HEK293 (cell line): ENCODE results near the gene NDE1.

ENCODE experiments used
- CTCF ChIP-seq: fragments of 450-650 bp; formaldehyde crosslinking; IDR thresholded peaks from 2 replicates; pipeline ENCODE4 v1.5.1; 2016; ENCODE audit warnings: missing biosample characterization, missing genetic modification characterization
- PBX3 ChIP-seq: sonication (generic); formaldehyde crosslinking; IDR thresholded peaks from 2 replicates; pipeline ENCODE4 v1.8.1; 2022; ENCODE audit warnings: mild to moderate bottlenecking, moderate library complexity, missing genetic modification reagents
- ZFP37 ChIP-seq: fragments of 450-650 bp; formaldehyde crosslinking; IDR thresholded peaks from 2 replicates; pipeline ENCODE4 v1.5.1; 2016; ENCODE audit warnings: missing biosample characterization, missing genetic modification characterization
- ZFP69B ChIP-seq: fragments of 450-650 bp; formaldehyde crosslinking; IDR thresholded peaks from 2 replicates; pipeline ENCODE4 v1.5.1; 2016; ENCODE audit warnings: missing biosample characterization, missing genetic modification characterization
- ZNF121 ChIP-seq: fragments of 450-650 bp; formaldehyde crosslinking; IDR thresholded peaks from 2 replicates; pipeline ENCODE4 v1.5.1; 2016; ENCODE audit warnings: missing biosample characterization, missing genetic modification characterization
- ZNF423 ChIP-seq: fragments of 450-650 bp; formaldehyde crosslinking; IDR thresholded peaks from 2 replicates; pipeline ENCODE4 v1.5.1; 2016; ENCODE audit warnings: missing biosample characterization, missing genetic modification characterization
- ZNF580 ChIP-seq: fragments of 450-650 bp; formaldehyde crosslinking; IDR thresholded peaks from 2 replicates; pipeline ENCODE4 v1.5.1; 2016; ENCODE audit warnings: missing biosample characterization, missing genetic modification characterization
- ZSCAN16 ChIP-seq: fragments of 450-650 bp; formaldehyde crosslinking; IDR thresholded peaks from 2 replicates; pipeline ENCODE4 v1.5.1; 2016; ENCODE audit warnings: missing biosample characterization, missing genetic modification characterization

- no peak for TF ChIP-seq ZFP37 (tag by site-specific recombination)
- no peak for TF ChIP-seq ZNF580 (tag by site-specific recombination)
- TF ChIP-seq ZNF423: no peak
- TF ChIP-seq ZFP69B (tag by site-specific recombination): no peak
- no peak for TF ChIP-seq CTCF
- no peak for TF ChIP-seq PBX3 (CRISPR knock-in tag)
- no peak for TF ChIP-seq ZNF121 (tag by site-specific recombination)
- no peak for TF ChIP-seq ZSCAN16 (tag by site-specific recombination)
These were observed 8.1 kb downstream of the NDE1 start for GRCh38 chr16:15658149-15658548.
